Dedifferentiated amniotic fluid mesenchymal stem cell (primary cell): ENCODE measurements around the gene BCL11A.
A peak's percentile ranks its signal among the peaks of the same experiment; 100 is the strongest.

Experiments
- DNase-seq: peaks from one replicate; pipeline ENCODE4 v3.0.0-alpha.2; 2016; ENCODE audit errors: extremely low spot score

BCL11A gene

DNA sequence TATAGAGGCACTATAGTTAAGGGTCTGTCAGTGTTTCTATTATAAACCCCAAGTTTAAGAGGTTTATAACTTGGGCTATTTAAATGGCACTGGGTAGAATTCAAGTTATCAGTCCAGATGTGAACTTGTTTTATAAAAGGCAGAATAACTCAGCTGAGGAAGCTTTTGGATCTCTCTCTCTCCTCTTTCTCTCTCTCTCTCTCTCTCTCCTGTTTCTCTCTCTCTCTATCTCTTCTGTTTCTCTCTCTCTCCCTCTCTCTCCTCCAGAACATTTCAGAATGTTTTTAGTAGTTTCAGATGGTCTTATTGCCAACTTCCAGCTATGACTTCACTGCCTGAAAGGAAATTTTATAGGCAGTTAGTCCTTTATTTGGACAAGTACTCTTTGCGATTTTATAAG is 6.4 kb upstream of the BCL11A start:
- no peak for DNase-seq

DNA sequence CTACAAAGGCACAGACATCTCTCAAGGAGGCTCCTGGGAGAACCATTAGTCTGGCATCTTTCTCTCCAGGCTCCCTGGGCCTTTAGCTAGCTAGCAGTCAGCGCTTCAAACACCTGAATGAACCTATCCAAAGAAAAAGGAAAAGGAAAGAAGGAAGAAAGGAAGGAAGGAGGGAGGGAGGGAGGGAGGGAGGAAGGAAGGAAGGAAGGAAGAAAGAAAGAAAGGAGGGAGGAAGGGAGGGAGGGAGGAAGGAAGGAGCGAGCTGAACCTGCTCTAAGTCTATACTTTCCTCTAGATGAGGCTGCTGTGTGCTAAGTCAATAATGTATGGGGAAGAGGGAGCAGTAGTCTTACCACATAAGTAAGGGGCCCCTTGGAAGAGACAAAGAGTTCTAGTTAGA is 5.1 kb upstream of the BCL11A start:
- no peak for DNase-seq

DNA sequence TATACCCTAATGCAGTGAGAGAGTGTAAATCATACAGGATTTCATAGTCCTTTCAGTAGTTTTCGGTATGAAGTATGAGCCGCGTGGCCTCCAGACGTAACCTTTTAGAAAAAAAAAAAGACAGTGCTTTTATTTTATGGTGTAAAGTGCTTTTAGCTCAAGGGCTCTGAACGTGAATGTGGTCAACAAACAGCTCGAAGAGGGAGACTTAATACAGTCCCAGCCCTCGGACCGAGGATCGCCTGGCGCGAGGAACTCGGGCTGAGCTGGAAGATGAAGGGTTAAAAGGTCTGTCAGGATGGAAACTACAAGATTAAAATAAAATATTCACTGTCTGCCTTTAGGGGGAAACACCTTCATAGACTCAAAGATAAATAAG is 4.0 kb upstream of the BCL11A start:
- DNase-seq: no peak

DNA sequence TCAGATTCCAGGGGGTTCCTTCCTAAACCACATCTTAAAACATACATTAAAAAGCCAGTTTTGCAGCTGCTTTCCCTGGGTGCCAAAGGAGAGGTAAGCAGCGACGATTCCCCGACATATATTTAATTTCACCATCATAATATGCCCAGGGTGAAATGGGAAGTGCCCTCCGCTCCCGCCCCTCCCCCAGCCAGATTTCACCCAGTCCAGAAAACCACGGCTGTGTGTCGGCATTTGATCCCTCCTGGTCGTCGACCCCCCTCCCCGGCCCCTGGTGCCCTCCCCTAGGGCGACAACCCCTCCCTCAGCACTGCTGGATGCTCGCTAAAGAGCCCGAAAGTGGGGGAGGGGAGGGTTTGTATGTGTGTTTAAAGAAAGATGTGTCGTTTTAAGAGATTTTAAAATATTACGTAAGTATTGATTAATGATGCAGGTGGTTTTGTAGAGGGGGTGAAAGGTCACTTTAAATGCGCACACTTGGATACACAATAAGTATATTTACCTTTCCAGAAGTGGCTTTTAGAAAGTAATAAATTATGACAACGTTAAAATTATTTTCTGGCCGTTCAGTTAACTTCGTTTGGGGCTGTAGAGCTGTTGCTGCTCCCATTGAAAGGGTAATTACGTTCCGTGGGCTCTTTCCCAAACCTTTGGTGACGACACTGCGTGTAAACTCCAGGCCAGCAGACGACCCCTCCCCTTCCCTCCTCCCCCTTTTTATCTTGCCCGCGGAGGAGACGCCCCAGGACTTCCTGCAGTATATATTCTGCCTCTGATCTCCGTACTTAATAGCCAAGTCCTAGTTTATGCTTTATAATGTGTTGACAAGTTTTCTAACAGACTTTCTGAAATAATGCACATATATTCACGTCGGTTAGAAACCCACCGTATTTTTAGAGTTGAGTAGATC is 3.4 kb upstream of the BCL11A start:
- no peak for DNase-seq

DNA sequence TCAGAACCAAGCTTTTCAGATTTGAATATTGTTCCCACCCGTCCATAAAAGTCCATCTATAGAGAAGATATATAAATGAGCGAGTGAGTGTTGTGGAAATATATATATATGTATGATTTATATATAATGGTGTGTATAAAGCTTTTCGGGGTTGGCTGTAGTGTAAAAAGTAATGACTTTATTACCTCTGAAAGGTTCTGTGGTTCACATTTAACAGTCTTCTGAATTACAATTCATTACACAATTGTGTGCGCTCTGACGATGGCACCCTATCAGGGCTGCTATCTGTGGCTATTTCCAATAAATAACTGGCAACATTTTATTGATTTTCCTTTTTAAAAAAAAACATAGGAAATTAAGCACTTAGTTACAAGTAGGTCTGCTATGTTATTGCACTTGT is 2.7 kb upstream of the BCL11A start:
- DNase-seq: no peak

DNA sequence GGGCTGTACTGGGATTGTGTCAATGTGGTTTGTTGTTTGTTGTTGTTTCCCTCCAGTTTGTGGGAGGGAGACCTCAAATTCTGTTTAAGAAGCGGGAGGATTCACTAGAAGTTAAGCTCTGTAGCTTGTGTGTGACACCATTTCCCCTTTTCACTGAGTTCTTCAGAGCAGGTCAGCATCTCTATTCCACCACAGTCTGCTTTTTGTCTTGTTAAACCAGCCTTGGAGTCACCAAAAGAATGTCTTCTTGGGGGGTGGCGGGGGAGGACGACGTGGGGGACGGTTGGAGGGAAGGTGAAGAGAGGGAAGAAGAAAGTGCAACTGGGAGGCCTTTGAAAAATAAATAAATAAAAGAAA is 2.3 kb upstream of the BCL11A start:
- DNase-seq: no peak

DNA sequence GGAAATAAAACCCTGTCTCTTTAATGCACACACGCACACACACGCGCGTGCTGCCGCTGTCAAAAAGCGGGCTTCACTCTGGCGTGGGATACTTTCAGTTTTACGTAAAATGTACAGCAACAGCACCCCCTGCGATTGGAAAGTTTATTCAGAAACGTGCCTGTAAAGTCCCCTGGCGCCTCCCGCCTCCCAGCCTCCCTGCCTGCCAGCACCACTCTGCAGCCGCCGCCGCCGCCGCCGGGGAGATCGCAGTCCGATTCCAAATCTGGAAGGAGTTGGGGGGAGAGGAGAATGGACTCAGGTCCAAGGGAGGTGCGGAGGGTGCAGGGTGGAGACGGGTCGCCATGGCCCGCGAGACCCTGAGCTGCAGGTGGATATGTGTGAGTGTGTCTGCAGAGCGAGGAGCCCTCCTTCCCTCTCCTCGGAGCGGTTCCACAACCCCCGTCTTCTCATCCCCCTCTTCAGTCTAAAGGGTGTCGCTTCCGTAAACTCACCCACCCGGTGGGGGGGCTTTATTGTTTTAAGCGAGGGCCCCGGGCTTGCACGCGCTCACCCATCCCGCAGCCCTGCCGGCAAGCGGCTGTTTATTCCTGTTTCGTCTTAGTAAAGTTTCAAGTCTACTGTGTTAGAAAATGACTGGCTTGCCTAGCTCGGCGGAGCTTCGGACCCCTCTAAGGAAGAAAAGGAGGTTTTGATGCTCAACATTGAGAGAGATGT is 1.8 kb upstream of the BCL11A start:
- peak; percentile 39 for DNase-seq

DNA sequence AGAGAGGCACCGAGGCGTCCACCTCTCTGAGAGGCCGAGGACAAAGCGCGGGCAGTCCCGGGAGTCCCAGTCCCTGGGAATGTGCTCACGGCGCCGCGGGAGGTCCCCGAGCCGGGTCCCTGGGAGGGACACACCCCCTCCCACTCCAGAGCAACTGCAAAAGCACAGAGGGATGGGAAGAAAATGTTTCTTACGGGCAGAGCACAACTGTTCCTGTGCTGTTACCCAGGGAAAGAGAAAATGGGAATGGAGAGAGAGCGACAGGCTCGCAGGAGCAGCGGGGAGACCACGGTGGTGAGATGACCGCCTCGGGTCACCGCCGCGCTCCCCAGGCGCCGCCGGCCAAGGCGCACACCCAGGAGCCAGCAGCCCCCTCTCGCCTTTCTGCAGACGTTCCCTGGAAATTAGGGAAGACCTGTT is 1.2 kb upstream of the BCL11A start:
- DNase-seq: no peak

DNA sequence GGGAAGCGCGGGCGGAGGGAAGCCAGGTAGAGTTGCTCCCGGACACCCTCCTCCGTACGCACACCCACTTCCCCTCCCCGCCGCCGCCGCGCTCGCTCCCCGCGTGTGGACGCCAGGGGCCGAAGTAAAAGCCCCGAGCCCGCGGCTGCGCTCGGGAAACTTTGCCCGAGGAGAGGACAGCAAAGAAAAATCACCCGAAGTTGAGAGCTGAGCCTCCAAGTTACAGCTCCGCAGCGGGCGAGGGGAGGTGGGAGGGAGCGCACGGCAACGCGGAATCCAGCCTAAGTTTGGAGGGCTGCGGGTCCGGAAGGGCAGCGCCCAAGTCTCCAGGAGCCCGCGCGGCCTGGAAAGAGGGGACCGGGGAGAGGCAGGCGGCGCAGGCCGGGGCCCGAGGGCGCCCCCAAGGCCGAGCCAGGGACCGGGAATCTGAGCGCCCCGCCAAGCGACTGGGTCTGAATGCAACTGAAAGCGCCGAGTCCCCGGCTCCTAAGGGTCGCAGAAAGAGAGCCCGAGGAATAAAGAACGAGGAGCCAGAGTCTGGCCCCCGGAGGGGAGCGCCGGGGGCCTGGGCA is 706 bp upstream of the BCL11A start:
- no peak for DNase-seq

DNA sequence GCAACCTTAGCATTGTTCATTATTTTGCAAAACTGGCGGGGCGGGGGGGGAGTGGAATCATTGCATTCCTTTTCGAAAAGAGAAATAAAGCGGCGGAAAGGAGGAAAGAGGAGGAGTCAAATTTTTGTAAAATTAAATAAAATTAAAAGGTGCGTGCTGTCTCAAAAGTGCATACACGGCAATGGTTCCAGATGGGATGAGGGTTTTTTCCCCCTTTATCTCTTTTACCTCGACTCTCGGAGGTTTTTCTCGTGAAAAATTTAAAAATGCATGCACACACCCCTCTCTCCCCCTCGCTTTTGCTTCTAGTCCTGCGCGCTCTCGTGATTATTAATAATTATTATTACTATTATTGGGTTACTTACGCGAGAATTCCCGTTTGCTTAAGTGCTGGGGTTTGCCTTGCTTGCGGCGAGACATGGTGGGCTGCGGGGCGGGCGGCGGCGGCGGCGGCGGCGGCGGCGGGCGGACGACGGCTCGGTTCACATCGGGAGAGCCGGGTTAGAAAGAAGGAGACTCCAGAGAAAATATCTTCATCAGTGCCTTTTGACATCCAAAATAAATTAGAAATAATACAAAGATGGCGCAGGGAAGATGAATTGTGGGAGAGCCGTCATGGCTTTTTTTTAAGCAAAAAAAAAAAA is 481 bp downstream of the BCL11A start:
- no peak for DNase-seq

DNA sequence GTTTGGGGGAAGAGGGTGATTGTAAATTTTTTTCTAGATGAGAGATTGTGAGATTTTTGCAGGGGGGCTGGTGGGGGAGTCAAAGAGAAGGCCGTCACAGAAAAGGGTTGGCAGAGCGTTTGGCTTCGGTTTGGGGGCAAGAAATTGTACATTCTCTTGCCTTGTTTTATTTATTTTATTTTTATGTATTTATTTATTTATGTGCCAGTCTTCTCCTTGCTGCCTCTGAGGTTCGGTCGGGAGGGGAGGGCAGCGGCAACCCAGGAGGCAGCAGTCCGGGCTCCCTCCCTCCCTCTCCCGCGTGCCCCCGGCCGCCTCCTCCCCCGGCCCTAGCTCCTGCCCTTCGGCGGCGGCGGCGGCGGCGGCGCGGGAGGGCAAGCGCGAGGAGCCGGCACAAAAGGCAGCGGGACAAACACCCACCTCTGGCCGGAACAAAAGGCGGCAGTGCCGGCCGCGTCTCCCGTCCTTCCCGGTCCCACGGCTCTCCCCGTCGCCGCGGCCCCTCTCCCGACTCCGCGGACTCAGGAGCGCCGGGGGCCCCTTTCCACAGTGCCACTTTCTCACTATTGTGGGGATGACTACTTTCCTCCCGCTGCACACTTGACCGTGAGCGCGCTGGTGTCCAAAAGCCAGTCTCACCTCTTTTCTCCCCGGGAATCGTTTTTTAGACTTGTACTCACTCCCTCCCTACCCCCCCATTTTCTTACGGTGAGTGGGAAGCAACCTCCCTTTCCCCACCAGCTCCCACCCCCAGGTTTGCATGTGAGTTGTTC is 1.2 kb downstream of the BCL11A start:
- DNase-seq: no peak

DNA sequence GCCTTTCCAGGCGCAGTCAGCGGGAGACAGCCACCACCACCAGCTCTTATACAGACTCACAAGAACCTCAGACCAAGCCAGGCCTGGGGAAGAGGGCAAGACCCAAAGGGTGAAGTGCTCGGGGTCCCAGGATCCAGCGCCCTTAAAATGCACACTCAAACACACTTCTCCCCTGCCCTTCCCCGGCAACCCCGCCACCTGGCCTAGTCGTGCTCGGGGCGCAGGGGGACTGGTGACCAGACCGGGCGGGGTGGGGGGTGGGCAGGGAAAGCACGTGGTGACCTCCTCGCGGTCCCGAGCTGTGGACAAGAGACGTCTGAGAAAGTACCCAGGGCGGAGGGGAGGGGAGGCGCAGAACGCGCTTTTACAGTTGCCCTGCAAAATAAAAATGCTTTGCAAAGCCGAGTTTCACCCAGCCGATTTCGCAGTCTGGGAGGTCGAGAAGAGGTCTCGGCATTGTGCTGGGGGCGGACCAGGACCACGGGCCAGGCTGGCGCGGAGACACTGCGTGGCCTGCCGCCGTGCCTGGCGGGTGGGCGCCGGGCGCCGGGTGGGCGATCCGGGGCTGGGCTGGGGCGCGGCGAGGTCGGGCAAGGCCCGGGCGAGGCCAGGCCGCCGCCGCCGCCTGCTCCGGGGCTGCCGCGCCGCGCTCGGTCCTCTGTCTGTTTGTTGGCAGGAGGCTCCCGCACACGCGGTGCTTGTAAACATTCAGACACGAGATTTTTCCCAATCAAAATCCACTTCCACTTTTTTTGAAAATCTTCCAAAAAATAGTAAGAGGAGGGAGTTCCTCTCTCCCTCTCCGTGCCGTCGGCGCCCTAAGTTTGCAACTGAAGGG is 2.0 kb downstream of the BCL11A start:
- peak; percentile 46 for DNase-seq

DNA sequence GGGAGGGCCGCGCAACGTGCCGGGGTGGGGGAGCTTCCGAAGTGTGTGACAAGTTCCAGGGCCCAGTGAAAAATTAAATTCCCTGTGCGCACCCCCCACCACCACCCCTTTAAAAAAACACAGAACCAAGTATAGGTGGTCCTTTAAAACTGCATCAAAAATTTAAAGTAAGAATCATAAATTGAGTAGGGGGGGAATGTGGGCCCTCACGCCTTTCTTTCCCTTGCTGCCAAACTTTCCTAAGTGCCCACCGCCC is 2.5 kb downstream of the BCL11A start:
- no peak for DNase-seq

DNA sequence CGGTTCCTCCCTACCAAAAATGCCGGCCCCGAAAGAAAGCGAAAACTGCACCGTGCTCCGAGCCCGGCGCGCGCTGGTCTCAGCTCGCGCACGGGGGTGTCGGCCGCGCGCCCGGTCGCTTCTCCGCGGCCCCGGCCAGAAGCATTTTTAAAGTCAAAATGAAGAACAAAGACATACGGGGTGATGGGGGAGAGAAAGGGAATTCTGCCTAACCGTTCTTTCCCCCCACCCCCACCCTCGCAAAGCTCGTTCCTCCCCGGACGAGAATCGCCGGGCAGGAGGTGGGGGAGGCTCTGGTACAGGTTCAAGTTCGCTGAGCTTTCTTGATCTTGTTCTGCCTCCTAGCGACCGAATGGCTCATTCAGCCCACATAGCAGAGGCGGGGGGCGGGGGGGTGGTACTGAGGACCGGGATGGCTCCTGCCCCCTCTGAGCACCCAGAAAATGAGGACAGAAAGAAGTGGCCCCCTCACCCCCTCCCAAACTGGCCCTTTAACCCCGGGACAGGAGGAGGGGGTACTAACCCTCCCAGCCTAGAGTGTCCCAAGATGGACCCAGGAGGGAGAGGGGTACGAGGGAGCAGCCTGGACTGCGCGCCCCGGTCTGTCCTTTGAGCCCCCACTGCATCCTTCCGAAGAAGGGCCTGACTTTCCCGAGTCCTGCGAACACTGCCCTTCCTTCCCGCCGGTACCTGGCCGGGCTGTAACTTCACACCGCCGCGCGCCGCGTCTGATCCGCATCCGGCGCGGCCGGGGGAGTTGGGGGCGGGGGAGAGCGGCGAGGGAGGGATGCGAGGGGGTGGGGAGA is 3.1 kb downstream of the BCL11A start:
- DNase-seq: peak; percentile 89

DNA sequence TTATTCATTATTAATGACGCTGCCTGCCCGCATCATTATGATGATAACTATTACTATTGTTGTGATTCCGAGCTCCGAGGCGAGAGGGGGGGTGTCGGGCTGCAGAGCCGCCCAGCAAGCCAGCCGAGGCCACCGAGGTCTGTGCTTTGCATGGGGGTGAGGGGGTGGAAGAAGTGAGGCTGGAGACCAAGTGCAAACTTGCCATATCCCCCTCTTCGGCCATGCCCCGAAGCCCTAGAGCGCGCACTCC is 3.6 kb downstream of the BCL11A start:
- DNase-seq: no peak

DNA sequence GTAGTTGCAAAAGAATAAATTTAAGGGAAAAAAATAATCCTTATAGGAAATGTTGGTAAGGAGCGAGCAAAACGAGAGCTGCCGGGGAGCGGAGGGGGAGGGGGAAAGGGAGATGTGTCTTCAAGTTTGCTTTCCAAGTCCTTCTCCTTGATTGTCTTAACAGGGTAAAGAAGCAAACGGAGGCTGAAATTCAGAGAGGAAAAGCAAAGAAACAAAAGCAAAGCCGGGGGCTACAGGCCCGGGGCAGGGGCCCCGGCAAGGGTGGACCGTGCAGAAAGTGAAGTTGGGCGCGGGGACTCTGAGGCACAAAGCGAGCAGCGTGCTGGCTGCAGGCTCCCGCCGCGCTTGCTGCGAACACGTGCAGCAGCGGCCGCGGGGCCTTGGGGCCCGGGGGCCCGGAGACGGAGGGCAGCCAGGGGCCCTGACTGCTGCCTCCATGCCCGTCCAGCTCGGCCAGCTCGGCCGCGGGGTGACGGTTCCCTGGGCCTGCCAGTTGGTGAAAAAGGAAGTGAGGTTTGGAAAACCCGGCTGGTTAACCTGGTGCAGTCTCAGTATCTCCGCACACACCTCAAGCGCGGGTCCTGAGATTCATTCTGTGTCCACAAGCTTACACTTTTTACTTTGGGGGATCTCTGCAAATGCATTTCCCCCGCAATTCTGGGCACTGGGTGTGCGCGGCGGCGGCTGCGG is 4.1 kb downstream of the BCL11A start:
- DNase-seq: no peak

DNA sequence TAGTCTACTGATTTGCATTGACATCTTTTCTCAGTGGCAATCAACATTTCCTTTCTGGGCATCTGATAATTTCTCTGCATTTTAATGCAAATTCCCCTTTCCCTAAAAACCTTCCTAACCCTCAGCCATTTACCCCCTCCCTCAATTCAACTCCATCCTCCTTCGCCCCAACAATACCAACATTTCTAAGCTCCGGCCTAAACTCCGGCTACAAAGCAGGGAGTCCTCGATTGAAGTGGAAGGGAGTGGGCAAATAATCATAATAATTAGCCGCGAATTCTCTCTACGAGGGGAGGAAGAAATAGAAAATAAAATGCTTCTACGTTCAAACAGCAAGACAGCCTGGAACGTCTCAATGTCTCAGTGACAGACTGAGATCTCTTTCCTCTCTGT is 4.6 kb downstream of the BCL11A start:
- DNase-seq: no peak

DNA sequence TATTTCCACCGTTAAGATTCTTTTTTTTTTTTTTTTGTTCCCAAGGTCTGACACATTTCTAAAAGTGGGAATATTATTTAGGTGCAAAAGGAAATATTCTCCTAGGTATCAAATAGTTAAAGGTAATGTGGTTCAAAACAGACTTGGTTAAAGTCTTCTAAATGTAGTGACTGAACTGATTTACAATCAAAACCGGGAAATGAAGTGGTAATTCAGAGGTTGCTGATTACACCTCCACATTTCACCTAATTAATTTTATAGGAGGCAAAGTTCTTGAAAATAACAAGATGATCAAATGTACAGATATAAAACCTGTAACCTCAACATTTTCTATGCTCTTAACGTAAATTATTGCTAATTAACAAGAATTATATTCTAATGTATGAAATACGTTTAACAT is 5.1 kb downstream of the BCL11A start:
- DNase-seq: no peak

DNA sequence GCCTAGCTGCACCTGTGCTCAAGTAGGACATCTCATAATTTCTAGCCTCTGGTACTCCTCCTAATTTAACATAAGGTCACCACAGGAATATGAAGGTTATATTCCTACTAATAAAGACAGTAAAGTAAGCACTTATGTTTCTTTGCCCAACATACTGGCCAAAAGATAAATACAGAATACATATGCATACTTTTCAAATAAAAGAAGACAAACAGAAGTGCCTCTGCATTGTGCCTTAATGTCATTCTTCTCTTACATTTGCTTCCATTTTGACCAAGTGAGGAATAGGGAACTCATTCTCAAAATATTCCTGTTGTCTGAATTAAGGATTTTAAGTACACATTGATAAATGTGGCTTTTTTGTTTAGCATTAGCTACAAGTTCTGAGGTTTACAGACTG is 5.6 kb downstream of the BCL11A start:
- DNase-seq: no peak
